Neural cell (in vitro differentiated cells): Measurements from ENCODE around the gene SLC28A3. TPM values are rescaled to one million over a fixed set of nuclear protein-coding genes. Genes with fewer than 3 reads are reported as not detected.

Experiments used
- H2AFZ ChIP-seq: fragments of 200-600, 300-800 bp; sonication (generic), shearing (Covaris generic); 2 replicates; pipeline ENCODE4 v1.6.0; 2014; ENCODE audit warnings: low read depth, mild to moderate bottlenecking, antibody characterized with exemption, low read length, moderate library complexity
- H3F3A ChIP-seq: fragments of 200-600 bp; shearing (Covaris generic); 2 replicates; pipeline ENCODE4 v1.6.1; 2016; ENCODE audit warnings: mild to moderate bottlenecking, moderate library complexity, mixed read lengths, antibody characterized with exemption, low read length; ENCODE audit not compliant: insufficient read depth, poor library complexity, severe bottlenecking
- H3K27ac ChIP-seq: fragments of 200-600, 300-800 bp; sonication (generic), shearing (Covaris generic); 2 replicates; pipeline ENCODE4 v1.5.1; 2014; ENCODE audit warnings: mild to moderate bottlenecking, low read length, moderate library complexity
- H3K27me3 ChIP-seq: fragments of 300-800, 200-600 bp; sonication (generic), shearing (Covaris generic); 2 replicates; pipeline ENCODE4 v1.6.0; 2014; ENCODE audit warnings: mild to moderate bottlenecking, low read depth, low read length, moderate library complexity; ENCODE audit not compliant: insufficient read depth
- H3K36me3 ChIP-seq: fragments of 300-800, 200-600 bp; sonication (generic), shearing (Covaris generic); 2 replicates; pipeline ENCODE4 v1.5.1; 2014; ENCODE audit warnings: mild to moderate bottlenecking, antibody characterized with exemption, low read length, moderate library complexity; ENCODE audit not compliant: insufficient read depth
- H3K4me2 ChIP-seq: fragments of 300-800, 200-600 bp; sonication (generic), shearing (Covaris generic); 2 replicates; pipeline ENCODE4 v1.6.0; 2014; ENCODE audit warnings: mild to moderate bottlenecking, low read length
- H3K4me3 ChIP-seq: fragments of 300-800, 200-600 bp; sonication (generic), shearing (Covaris generic); 2 replicates; pipeline ENCODE4 v1.5.1; 2014; ENCODE audit warnings: mild to moderate bottlenecking, low read length, moderate library complexity
- H3K79me2 ChIP-seq: fragments of 200-600 bp; shearing (Covaris generic); replicated peaks from 2 replicates; pipeline ENCODE4 v1.6.0; 2014; ENCODE audit warnings: mild to moderate bottlenecking, low read length, moderate library complexity; ENCODE audit not compliant: insufficient read depth
- H3K9ac ChIP-seq: fragments of 300-800, 200-600 bp; sonication (generic), shearing (Covaris generic); 2 replicates; pipeline ENCODE4 v1.6.1; 2016; ENCODE audit warnings: mild to moderate bottlenecking, low read length, mixed read lengths
- H3K9me2 ChIP-seq: fragments of 200-600 bp; shearing (Covaris generic); 2 replicates; pipeline ENCODE4 v1.6.1; 2016; ENCODE audit warnings: mild to moderate bottlenecking, low read length, mixed read lengths; ENCODE audit not compliant: insufficient read depth
- H3K9me3 ChIP-seq: fragments of 200-600, 300-800 bp; sonication (generic), shearing (Covaris generic); 2 replicates; pipeline ENCODE4 v1.6.1; 2016; ENCODE audit warnings: mild to moderate bottlenecking, mixed run types, low read length, moderate library complexity, mixed read lengths
- H4K20me1 ChIP-seq: fragments of 200-600 bp; shearing (Covaris generic); 2 replicates; pipeline ENCODE4 v1.6.1; 2016; ENCODE audit warnings: mild to moderate bottlenecking, mixed run types; ENCODE audit not compliant: insufficient read depth
- CTCF ChIP-seq: fragments of 450-650 bp; IDR thresholded peaks from 2 replicates; pipeline ENCODE4 v1.5.1; 2014; ENCODE audit warnings: antibody characterized with exemption, mild to moderate bottlenecking, moderate library complexity; ENCODE audit not compliant: poor library complexity, severe bottlenecking
- EP300 ChIP-seq: fragments of 450-650 bp; conservative IDR thresholded peaks from 2 replicates; pipeline ENCODE4 v1.6.1; 2014; ENCODE audit warnings: antibody characterized with exemption, mild to moderate bottlenecking, moderate library complexity; ENCODE audit not compliant: poor library complexity, severe bottlenecking
- EZH2 ChIP-seq: fragments of 200-600, 300-800 bp; shearing (Covaris generic), sonication (generic); IDR thresholded peaks from 2 replicates; pipeline ENCODE4 v1.6.1; 2014; ENCODE audit warnings: antibody characterized with exemption, low read length, borderline replicate concordance, mild to moderate bottlenecking; ENCODE audit not compliant: insufficient read depth, poor library complexity, severe bottlenecking
- MXI1 ChIP-seq: fragments of 450-650 bp; conservative IDR thresholded peaks from 2 replicates; pipeline ENCODE4 v1.6.1; 2014; ENCODE audit warnings: antibody characterized with exemption, mild to moderate bottlenecking; ENCODE audit not compliant: poor library complexity, severe bottlenecking
- POLR2AphosphoS5 ChIP-seq: IDR thresholded peaks from 2 replicates; pipeline ENCODE4 v1.6.1; 2012
- RAD21 ChIP-seq: fragments of 450-650 bp; conservative IDR thresholded peaks from 2 replicates; pipeline ENCODE4 v1.6.1; 2014; ENCODE audit warnings: antibody characterized with exemption, mild to moderate bottlenecking, moderate library complexity
- REST ChIP-seq: IDR thresholded peaks from 2 replicates; pipeline ENCODE4 v1.6.1; 2012; ENCODE audit warnings: borderline replicate concordance
- SMC3 ChIP-seq: fragments of 450-650 bp; conservative IDR thresholded peaks from 2 replicates; pipeline ENCODE4 v1.6.1; 2014; ENCODE audit warnings: antibody characterized with exemption, mild to moderate bottlenecking, moderate library complexity; ENCODE audit not compliant: poor library complexity
- TAF1 ChIP-seq: IDR thresholded peaks from 2 replicates; pipeline ENCODE4 v1.6.1; 2012; ENCODE audit warnings: low read depth
- polyA plus RNA-seq: library from polyadenylated mRNA; depleted of rRNA; stranded (reverse); fragments of >200 nt; gene quantifications from 2 replicates; pipeline ENCODE4 v1.2.3, GENCODE V29; 2014

Gene SLC28A3
- polyA plus RNA-seq, 1 donor from 2014 or later, result not detected

- no peaks in the 10 kb centered on the region for H3K9me3 ChIP-seq
- H3K27ac ChIP-seq, result no peak overlapping the region
- TF ChIP-seq EP300, result no peak
- no peak for TF ChIP-seq POLR2AphosphoS5
- no peak for TF ChIP-seq SMC3
- no peak for TF ChIP-seq EZH2
- no peak for TF ChIP-seq CTCF
- TF ChIP-seq TAF1, result no peak
- TF ChIP-seq REST, result no peak
- TF ChIP-seq RAD21, result no peak
- TF ChIP-seq MXI1, result no peak
- H4K20me1 ChIP-seq, result no peaks in the 10 kb centered on the region
- no peaks in the 10 kb centered on the region for H3F3A ChIP-seq
- no peaks in the 10 kb centered on the region for H3K9me2 ChIP-seq
- no peak overlapping the region for H3K4me2 ChIP-seq
- no peaks in the 10 kb centered on the region for H3K27me3 ChIP-seq
- no peak overlapping the region for H2AFZ ChIP-seq
- H3K9ac ChIP-seq, result no peak overlapping the region
- no peak overlapping the region for H3K4me3 ChIP-seq
- H3K36me3 ChIP-seq, result no peaks in the 10 kb centered on the region
- no peaks in the 10 kb centered on the region for H3K79me2 ChIP-seq
Measured at GRCh38 chr9:84349671-84350070, 9.1 kb upstream of the SLC28A3 start.

GRCh38 chr9:84343111-84343521 lies 2.6 kb upstream of the SLC28A3 start:
- Histone ChIP-seq H3K9me2 (no peaks in the 10 kb centered on the region), H3K4me3 (no peak overlapping the region), H3K9me3 (no peaks in the 10 kb centered on the region), H3K27ac (no peak overlapping the region), H3K36me3 (no peaks in the 10 kb centered on the region), H3F3A (no peaks in the 10 kb centered on the region), H2AFZ (no peak overlapping the region), H4K20me1 (no peaks in the 10 kb centered on the region), H3K79me2 (no peaks in the 10 kb centered on the region), H3K27me3 (no peaks in the 10 kb centered on the region), H3K9ac (no peak overlapping the region), H3K4me2 (no peak overlapping the region)
- TF ChIP-seq POLR2AphosphoS5 (no peak), MXI1 (no peak), EP300 (no peak), EZH2 (no peak), REST (no peak), RAD21 (no peak)
